ENCODE measurements around the gene YIPF3. TPM values are rescaled to one million over a fixed set of nuclear protein-coding genes. Genes with fewer than 3 reads are reported as not detected.
"Not testable (repeated sequence)": the region's sequence is repeated elsewhere in the genome, so short reads cannot be mapped to it uniquely, and the experiment has no call there.

The YIPF3 gene
- total RNA-seq, 4 donors from 2014 or later: 73.6 to 96.9 (median 84.9) TPM

- no peaks in the 10 kb centered on the region for H3K9me3 ChIP-seq
- H3K27me3 ChIP-seq: no peaks in the 10 kb centered on the region
- DNase-seq (ENCODE audit: extremely low spot score): no peak
- H3K36me3 ChIP-seq: peaks cover 19 to 97% (median 83%) of the 10 kb centered on the region in 4 donors
- no peak for TF ChIP-seq EP300 (IDR thresholded peaks at IDR 0.05)
- TF ChIP-seq POLR2AphosphoS5 (IDR thresholded peaks at IDR 0.05): no peak
- TF ChIP-seq POLR2A (IDR thresholded peaks at IDR 0.05; ENCODE audit: low read depth): no peak
- TF ChIP-seq CTCF (IDR thresholded peaks at IDR 0.05): no peak
- no peak overlapping the region for H3K27ac ChIP-seq (replicated peaks in 1 of 4)
- WGBS: 98% methylated on average over 8 of the region's 8 CpGs
- intact Hi-C loops (cut with DNase I): no loop called here
- H3K4me3 ChIP-seq: no peak overlapping the region
- H3K4me1 ChIP-seq: no peaks in the 10 kb centered on the region
These were observed 25.2 kb upstream of the YIPF3 start for GRCh38 chr6:43541774-43542471.

- TF ChIP-seq POLR2A (IDR thresholded peaks at IDR 0.05; ENCODE audit: low read depth): no peak
- TF ChIP-seq POLR2AphosphoS5 (IDR thresholded peaks at IDR 0.05): no peak
- TF ChIP-seq CTCF (IDR thresholded peaks at IDR 0.05): no peak
- no peak for TF ChIP-seq EP300 (IDR thresholded peaks at IDR 0.05)
- no peak overlapping the region for H3K4me3 ChIP-seq
- 97% methylated on average over 5 of the region's 5 CpGs for WGBS
- H3K27ac ChIP-seq (replicated peaks in 1 of 4): no peak overlapping the region
- DNase-seq (ENCODE audit: extremely low spot score): no peak
- intact Hi-C loops (cut with DNase I): no loop called here
- H3K9me3 ChIP-seq: no peaks in the 10 kb centered on the region
- H3K4me1 ChIP-seq: no peaks in the 10 kb centered on the region
- no peaks in the 10 kb centered on the region for H3K27me3 ChIP-seq
- peaks cover 13 to 94% (median 79%) of the 10 kb centered on the region in 4 donors for H3K36me3 ChIP-seq
These were observed 23.8 kb upstream of the YIPF3 start for GRCh38 chr6:43540507-43540906.

- intact Hi-C loops (cut with DNase I); H3K9me3 ChIP-seq; H3K4me1 ChIP-seq; H3K4me3 ChIP-seq; DNase-seq (ENCODE audit: extremely low spot score); H3K27me3 ChIP-seq; H3K27ac ChIP-seq (replicated peaks in 1 of 4): not testable (repeated sequence)
- peaks cover 3 to 94% (median 75%) of the 10 kb centered on the region in 4 donors for H3K36me3 ChIP-seq
- 97% methylated on average over 20 of the region's 20 CpGs for WGBS
These were observed 22.7 kb upstream of the YIPF3 start for GRCh38 chr6:43539409-43539808.

- intact Hi-C loops (cut with DNase I); H3K4me3 ChIP-seq; DNase-seq (ENCODE audit: extremely low spot score); H3K9me3 ChIP-seq; H3K4me1 ChIP-seq; H3K27ac ChIP-seq (replicated peaks in 1 of 4); H3K27me3 ChIP-seq: not testable (repeated sequence)
- H3K36me3 ChIP-seq: peaks cover 0 to 94% (median 74%) of the 10 kb centered on the region in 4 donors
- 96% methylated on average over 4 of the region's 17 CpGs for WGBS
These were observed 22.3 kb upstream of the YIPF3 start for GRCh38 chr6:43538986-43539385.

- H3K36me3 ChIP-seq: peaks cover 34 to 95% (median 77%) of the 10 kb centered on the region in 4 donors
- H3K27me3 ChIP-seq: no peaks in the 10 kb centered on the region
- H3K4me3 ChIP-seq: no peak overlapping the region
- no peaks in the 10 kb centered on the region for H3K4me1 ChIP-seq
- H3K27ac ChIP-seq (replicated peaks in 1 of 4): no peak overlapping the region
- no peaks in the 10 kb centered on the region for H3K9me3 ChIP-seq
- 85% methylated on average over 1 of the region's 1 CpG for WGBS
- DNase-seq (ENCODE audit: extremely low spot score): no peak
- TF ChIP-seq POLR2A (IDR thresholded peaks at IDR 0.05; ENCODE audit: low read depth) (no peak), EP300 (IDR thresholded peaks at IDR 0.05) (no peak), POLR2AphosphoS5 (IDR thresholded peaks at IDR 0.05) (no peak), CTCF (IDR thresholded peaks at IDR 0.05) (no peak)
- intact Hi-C loops (cut with DNase I): no loop called here
These were observed 15.5 kb upstream of the YIPF3 start for GRCh38 chr6:43532201-43532600.

GRCh38 chr6:43524483-43524961 is 7.8 kb upstream of the YIPF3 start:
- intact Hi-C loops (cut with DNase I): no loop called here
- 80% methylated on average over 7 of the region's 10 CpGs for WGBS
- TF ChIP-seq POLR2AphosphoS5 (IDR thresholded peaks at IDR 0.05) (no peak), POLR2A (IDR thresholded peaks at IDR 0.05; ENCODE audit: low read depth) (no peak), EP300 (IDR thresholded peaks at IDR 0.05) (no peak), CTCF (IDR thresholded peaks at IDR 0.05) (no peak)
- Histone ChIP-seq H3K9me3 (no peaks in the 10 kb centered on the region), H3K27me3 (no peaks in the 10 kb centered on the region), H3K27ac (replicated peaks in 1 of 4) (no peak overlapping the region), H3K4me3 (no peak overlapping the region), H3K36me3 (peaks cover 63 to 100% (median 98%) of the 10 kb centered on the region in 4 donors), H3K4me1 (peaks cover 0 to 6% (median 0%) of the 10 kb centered on the region in 4 donors)
- DNase-seq (ENCODE audit: extremely low spot score): no peak

Measured in esophagus muscularis mucosa (tissue), 4 donors.